SK-N-SH treated with all-trans-retinoic acid at 6 μM for 48 hours (cell line): ENCODE measurements around the gene RECQL5.

ENCODE experiments used
- ARNTL ChIP-seq: fragments of 450-650 bp; formaldehyde crosslinking; IDR thresholded peaks from 2 replicates; pipeline ENCODE4 v1.5.0; 2020; ENCODE audit warnings: low read depth, mild to moderate bottlenecking, moderate library complexity, borderline replicate concordance
- BACH2 ChIP-seq: fragments of 250-450 bp; sonication (Bioruptor Pico); IDR thresholded peaks from 2 replicates; pipeline ENCODE4 v1.9.0; 2021; ENCODE audit warnings: mild to moderate bottlenecking, borderline replicate concordance
- ESRRG ChIP-seq: fragments of 250-450 bp; sonication (Bioruptor Pico); IDR thresholded peaks from 2 replicates; pipeline ENCODE4 v1.6.1; 2021; ENCODE audit warnings: mild to moderate bottlenecking
- OSR1 ChIP-seq: fragments of 250-450 bp; sonication (Bioruptor Pico); IDR thresholded peaks from 2 replicates; pipeline ENCODE4 v1.8.0; 2022; ENCODE audit warnings: moderate library complexity, mild to moderate bottlenecking, inconsistent platforms
- SNAI2 ChIP-seq: fragments of 250-450 bp; sonication (Bioruptor Pico); IDR thresholded peaks from 2 replicates; pipeline ENCODE4 v1.5.0; 2020; ENCODE audit warnings: mild to moderate bottlenecking, moderate library complexity
- TSHZ2 ChIP-seq: fragments of 250-450 bp; sonication (Bioruptor Pico); IDR thresholded peaks from 2 replicates; pipeline ENCODE4 v1.5.0; 2020; ENCODE audit warnings: mild to moderate bottlenecking, moderate library complexity
- ZFP3 ChIP-seq: fragments of 250-450 bp; sonication (Bioruptor Pico); IDR thresholded peaks from 2 replicates; pipeline ENCODE4 v1.5.0; 2020; ENCODE audit warnings: mild to moderate bottlenecking, moderate library complexity
- ZNF565 ChIP-seq: fragments of 450-650 bp; formaldehyde crosslinking; conservative IDR thresholded peaks from 2 replicates; pipeline ENCODE4 v1.5.0; 2020; ENCODE audit warnings: low read depth, mild to moderate bottlenecking, moderate library complexity
- TF ChIP-seq, protein P1 (sequence below): fragments of 250-450 bp; sonication (Bioruptor Pico); IDR thresholded peaks from 2 replicates; pipeline ENCODE4 v1.8.0; 2020; ENCODE audit warnings: mild to moderate bottlenecking, moderate library complexity, borderline replicate concordance
- TF ChIP-seq, protein P2 (sequence below): fragments of 250-450 bp; sonication (Bioruptor Pico); IDR thresholded peaks from 2 replicates; pipeline ENCODE4 v1.5.1; 2020; ENCODE audit warnings: low read depth, mild to moderate bottlenecking, moderate library complexity

DNA sequence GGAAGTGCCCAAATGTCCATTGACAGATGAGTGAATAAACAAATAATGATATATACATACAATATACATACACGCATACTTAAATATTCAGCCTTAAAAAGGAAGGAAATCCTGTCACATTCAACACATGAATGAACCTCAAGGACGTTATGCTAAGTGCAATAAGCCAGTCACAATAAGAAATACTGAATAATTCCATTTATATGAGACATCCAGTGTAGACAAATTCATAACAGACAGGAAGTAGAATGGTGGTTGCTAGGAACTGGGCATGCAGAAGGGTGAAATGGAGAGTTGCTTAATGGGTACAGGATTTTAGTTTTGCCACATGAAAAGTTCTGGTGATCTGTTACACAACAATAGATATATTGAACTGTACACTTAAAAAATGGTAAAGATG lies 45.5 kb upstream of the RECQL5 start:
- TF ChIP-seq ZFP3 (no peak), BACH2 (CRISPR knock-in tag) (no peak), ZNF565 (CRISPR knock-in tag) (no peak), SNAI2 (CRISPR knock-in tag) (no peak), ESRRG (CRISPR knock-in tag) (no peak), OSR1 (CRISPR knock-in tag) (no peak), TSHZ2 (CRISPR knock-in tag) (no peak), ARNTL (CRISPR knock-in tag) (no peak)
- TF ChIP-seq, protein P1, sequence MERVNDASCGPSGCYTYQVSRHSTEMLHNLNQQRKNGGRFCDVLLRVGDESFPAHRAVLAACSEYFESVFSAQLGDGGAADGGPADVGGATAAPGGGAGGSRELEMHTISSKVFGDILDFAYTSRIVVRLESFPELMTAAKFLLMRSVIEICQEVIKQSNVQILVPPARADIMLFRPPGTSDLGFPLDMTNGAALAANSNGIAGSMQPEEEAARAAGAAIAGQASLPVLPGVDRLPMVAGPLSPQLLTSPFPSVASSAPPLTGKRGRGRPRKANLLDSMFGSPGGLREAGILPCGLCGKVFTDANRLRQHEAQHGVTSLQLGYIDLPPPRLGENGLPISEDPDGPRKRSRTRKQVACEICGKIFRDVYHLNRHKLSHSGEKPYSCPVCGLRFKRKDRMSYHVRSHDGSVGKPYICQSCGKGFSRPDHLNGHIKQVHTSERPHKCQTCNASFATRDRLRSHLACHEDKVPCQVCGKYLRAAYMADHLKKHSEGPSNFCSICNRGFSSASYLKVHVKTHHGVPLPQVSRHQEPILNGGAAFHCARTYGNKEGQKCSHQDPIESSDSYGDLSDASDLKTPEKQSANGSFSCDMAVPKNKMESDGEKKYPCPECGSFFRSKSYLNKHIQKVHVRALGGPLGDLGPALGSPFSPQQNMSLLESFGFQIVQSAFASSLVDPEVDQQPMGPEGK (CRISPR knock-in tag): no peak
- TF ChIP-seq, protein P2, sequence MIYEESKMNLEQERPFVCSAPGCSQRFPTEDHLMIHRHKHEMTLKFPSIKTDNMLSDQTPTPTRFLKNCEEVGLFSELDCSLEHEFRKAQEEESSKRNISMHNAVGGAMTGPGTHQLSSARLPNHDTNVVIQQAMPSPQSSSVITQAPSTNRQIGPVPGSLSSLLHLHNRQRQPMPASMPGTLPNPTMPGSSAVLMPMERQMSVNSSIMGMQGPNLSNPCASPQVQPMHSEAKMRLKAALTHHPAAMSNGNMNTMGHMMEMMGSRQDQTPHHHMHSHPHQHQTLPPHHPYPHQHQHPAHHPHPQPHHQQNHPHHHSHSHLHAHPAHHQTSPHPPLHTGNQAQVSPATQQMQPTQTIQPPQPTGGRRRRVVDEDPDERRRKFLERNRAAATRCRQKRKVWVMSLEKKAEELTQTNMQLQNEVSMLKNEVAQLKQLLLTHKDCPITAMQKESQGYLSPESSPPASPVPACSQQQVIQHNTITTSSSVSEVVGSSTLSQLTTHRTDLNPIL (CRISPR knock-in tag): no peak
